Mucosa of descending colon (tissue), 3 donors: ENCODE data around the gene MACO1. TPM values are rescaled to one million over a fixed set of nuclear protein-coding genes. Genes with fewer than 3 reads are reported as not detected.

Experiments used
- ATAC-seq: fragments of 200-7000 bp; cut with Tn5 transposase; one replicate; pipeline ENCODE4 v1.9.1; 2020; ENCODE audit warnings: mild to moderate bottlenecking, moderate library complexity
- DNase-seq, 3 donors: peaks; one replicate each; pipeline ENCODE4 v3.0.0-alpha.2; 2020
- H3K36me3 ChIP-seq: fragments of 200-600 bp; one replicate; pipeline ENCODE4 v1.8.0; 2021; ENCODE audit warnings: low read depth, mild to moderate bottlenecking
- H3K4me1 ChIP-seq: fragments of 200-600 bp; one replicate; pipeline ENCODE4 v1.8.0; 2021; ENCODE audit warnings: low read depth, mild to moderate bottlenecking
- H3K4me3 ChIP-seq: fragments of 200-600 bp; one replicate; pipeline ENCODE4 v1.8.0; 2021; ENCODE audit warnings: mild to moderate bottlenecking
- H3K9me3 ChIP-seq: fragments of 200-600 bp; one replicate; pipeline ENCODE4 v1.8.0; 2021; ENCODE audit warnings: mild to moderate bottlenecking
- intact Hi-C, 2 donors: fragments of 100-400 bp; cut with DNase I in 1 of 2; cut with micrococcal nuclease in 1 of 2; formaldehyde crosslinking; loops; one replicate each; pipeline versions ENCODE4 v1.11.0 to v1.11.1; 2022; cut with DNase I, micrococcal nuclease
- total RNA-seq, 3 donors: library from RNA; stranded (reverse); fragmentation: NEBNext Ultra II Directional in 2 of 3; extraction: Animal tissue kit (Norgen Biotek cat#: 25700) in 2 of 3; gene quantifications; one replicate each; pipeline versions ENCODE4 v1.2.1 to v1.2.4, GENCODE V29; 2021 to 2023
- TF ChIP-seq, protein P1 (sequence below): fragments of 200-600 bp; IDR thresholded peaks from one replicate; pipeline ENCODE4 v1.8.0; 2022; ENCODE audit warnings: antibody characterized with exemption, mild to moderate bottlenecking
- donor health status: DM: no; HTN: no; CAD: no; lungs with moderate emphysema.
- donor health status: DM: no; HTN: no; CAD: no.
- donor health status: DM: no; HTN: yes; CAD: no.

The MACO1 gene
- total RNA-seq, 3 donors from 2014 or later: 21.8 to 23.5 (median 22.5) TPM

DNA sequence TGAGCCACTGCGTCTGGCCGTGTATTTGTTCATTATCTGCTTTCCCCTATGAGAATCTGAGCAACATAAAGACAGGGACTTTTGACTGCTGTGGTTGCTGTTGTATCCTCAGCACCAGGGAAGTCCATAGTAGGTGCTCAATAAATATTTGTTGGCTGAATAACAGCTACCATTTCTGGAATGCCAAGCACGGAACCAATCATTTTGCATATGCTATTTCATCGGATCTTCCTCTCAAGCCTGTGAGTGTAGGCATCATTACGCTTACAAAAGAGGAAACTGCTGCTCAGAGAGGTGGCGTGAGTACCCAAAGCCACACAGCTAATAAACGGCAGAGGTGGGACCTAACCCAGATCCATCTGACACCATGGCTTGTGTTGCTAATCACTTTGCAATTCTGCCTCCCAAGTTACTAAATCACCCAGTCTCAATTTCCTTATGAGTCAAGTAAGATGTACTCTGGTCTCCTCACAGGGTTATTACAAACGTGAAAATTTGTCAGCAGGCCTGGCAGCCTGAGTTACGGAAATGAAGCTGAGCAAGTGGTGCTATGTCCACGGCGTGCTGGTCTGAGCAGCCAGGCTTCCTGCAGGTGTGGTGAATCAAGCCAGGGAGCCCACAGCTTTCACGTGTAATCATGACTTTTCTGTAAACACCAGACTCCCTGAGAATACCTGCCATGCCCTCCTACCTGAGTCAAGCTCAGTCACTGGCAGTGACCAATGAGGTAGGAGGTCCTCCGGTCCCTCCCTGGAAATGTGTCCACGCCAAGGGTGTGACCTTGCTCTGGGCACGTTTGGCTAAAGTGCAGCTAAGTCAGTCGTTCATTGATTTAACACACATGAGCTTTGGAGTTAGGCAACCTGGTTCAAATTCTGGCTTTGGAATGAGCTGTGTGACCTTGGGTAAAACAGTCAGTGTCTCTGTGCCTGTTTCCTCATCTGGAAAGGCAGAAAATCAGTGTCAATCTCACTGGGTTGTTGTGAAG lies 5.3 kb upstream of the MACO1 start:
- H3K4me1 ChIP-seq: peaks cover under 1% of the 10 kb centered on the region
- peak; percentile 58 to 60 (median 60) for DNase-seq
- intact Hi-C loops: no loop called here
- TF ChIP-seq, protein P1, sequence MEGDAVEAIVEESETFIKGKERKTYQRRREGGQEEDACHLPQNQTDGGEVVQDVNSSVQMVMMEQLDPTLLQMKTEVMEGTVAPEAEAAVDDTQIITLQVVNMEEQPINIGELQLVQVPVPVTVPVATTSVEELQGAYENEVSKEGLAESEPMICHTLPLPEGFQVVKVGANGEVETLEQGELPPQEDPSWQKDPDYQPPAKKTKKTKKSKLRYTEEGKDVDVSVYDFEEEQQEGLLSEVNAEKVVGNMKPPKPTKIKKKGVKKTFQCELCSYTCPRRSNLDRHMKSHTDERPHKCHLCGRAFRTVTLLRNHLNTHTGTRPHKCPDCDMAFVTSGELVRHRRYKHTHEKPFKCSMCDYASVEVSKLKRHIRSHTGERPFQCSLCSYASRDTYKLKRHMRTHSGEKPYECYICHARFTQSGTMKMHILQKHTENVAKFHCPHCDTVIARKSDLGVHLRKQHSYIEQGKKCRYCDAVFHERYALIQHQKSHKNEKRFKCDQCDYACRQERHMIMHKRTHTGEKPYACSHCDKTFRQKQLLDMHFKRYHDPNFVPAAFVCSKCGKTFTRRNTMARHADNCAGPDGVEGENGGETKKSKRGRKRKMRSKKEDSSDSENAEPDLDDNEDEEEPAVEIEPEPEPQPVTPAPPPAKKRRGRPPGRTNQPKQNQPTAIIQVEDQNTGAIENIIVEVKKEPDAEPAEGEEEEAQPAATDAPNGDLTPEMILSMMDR: no peak
- H3K4me3 ChIP-seq: no peak overlapping the region
- ATAC-seq: peak; percentile 68
- H3K36me3 ChIP-seq: no peaks in the 10 kb centered on the region
- no peaks in the 10 kb centered on the region for H3K9me3 ChIP-seq

DNA sequence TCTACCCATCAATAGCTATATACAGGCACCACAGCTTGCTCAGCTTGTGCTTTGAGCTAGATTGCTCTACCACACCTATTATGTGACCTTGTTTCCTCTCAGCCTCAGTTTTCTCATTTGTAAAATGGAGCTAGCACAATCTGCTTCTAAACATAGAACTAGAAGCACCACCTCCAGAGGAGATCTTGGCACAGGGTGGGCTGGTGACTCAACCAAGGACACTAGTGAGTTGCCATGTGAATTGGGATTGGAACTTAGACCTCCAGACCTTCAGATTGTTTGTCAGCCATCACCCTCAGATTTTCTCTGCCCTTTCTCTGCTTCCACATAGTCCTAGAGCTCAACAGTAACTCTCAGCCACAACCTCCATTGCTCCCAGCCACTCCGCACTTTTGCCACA lies 3.0 kb upstream of the MACO1 start:
- intact Hi-C loops: no loop called here
- no peak for ATAC-seq

DNA sequence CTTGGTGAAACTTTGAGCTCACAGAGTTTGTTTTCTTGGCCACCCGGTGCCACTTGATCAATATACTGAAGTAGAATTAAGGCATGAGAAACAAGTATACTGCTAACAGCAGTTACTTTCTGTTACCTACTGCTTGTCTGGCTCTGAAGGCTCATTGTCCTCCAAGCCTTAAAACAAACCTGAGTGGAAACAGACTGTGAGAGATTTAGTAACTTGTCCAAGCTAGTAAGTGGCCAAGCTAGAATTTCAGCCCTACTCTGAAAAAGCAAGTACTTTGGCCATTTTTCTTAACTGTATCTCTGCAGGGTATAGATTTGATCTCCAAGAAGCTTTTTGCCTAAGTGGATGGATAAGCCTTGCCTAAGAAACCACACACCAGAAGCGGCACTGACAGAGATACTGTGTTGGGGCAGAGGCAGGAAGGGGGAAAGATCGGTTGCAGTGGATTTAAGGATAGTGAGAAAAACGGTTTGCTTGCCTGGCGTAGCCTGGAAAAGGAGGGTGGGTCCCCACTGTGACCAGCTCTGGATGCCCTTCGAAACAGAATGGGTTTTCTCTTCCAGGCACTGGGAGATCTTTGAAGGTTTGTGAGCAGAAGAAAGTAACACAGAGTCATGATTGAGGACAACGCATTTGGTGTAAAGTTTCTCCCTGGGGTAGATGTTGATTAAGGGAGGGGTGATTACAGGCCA lies 2.1 kb upstream of the MACO1 start:
- no peaks in the 10 kb centered on the region for H3K36me3 ChIP-seq
- H3K4me1 ChIP-seq: peaks cover 18% of the 10 kb centered on the region
- DNase-seq: no peak
- intact Hi-C loops: no loop called here
- no peak overlapping the region for H3K4me3 ChIP-seq
- H3K9me3 ChIP-seq: no peaks in the 10 kb centered on the region
- TF ChIP-seq, protein P1: no peak
- no peak for ATAC-seq

More for the DNA sequence above, 3.0 kb upstream of the MACO1 start:
- TF ChIP-seq, protein P1: no peak
- no peak for DNase-seq
- H3K4me1 ChIP-seq: peaks cover 13% of the 10 kb centered on the region
- no peaks in the 10 kb centered on the region for H3K9me3 ChIP-seq
- H3K36me3 ChIP-seq: no peaks in the 10 kb centered on the region
- H3K4me3 ChIP-seq: no peak overlapping the region

DNA sequence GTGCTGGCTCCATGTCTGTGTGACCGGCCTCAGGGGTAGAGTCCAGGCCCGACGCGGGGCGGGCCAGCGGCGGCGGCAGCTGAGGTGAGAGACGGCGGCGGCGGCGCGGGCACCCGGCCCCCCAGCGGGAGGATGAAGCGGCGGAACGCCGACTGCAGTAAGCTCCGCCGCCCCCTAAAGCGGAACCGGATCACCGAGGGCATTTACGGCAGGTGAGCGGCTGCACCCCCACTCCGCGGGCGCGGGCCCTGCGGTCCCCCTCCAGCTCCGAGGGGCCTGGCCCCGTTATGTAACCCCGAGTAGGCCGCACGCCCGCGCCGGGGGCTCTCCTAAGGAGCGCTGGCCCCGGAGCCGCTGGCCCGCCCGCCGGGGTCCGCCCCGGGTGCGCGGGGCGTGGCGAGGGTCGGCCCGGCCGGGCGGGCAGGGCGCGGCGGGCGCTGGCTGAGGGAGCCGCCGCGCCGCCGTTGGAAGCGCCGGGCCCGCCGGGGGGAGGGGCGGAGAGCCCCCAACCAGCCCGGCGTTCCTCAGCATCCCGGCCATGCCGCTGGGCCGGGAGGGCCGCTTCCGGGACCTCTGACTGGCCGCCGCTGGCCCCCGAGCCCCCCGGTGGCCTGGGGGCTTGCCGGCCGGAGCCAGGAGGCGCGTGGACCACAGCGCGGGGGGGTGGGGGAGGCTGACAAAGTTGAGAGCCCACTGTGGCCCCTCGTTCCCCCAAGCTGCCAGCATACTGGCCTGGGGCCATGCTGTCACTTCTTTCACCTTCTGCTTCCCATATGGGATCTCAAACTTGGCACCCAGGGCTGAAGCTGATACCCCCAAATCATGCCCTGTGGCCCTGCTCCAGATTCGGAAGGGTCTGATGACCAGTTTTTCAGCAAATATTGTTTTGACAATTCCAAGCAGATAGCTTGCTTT lies 527 bp downstream of the MACO1 start:
- DNase-seq: peak; percentile 29 to 60 (median 56)
- peak; percentile 38 for ATAC-seq
- no peaks in the 10 kb centered on the region for H3K36me3 ChIP-seq
- intact Hi-C loops: no loop called here
- H3K4me1 ChIP-seq: peaks cover 18% of the 10 kb centered on the region
- TF ChIP-seq, protein P1: no peak
- H3K4me3 ChIP-seq: peak overlapping the region; percentile 84
- no peaks in the 10 kb centered on the region for H3K9me3 ChIP-seq
